Stimulated activated naive CD8-positive, alpha-beta T cell treated with anti-CD3 and anti-CD28 coated beads, Interleukin-15, amount 100 ng/mL, for 72 hours (primary cell): ENCODE results near the gene CASZ1.

ENCODE experiments used
- ATAC-seq: fragments of 150-1000 bp; cut with Tn5 transposase; 2 replicates; pipeline ENCODE4 v1.10.0; 2021; ENCODE audit warnings: mild to moderate bottlenecking, moderate library complexity
- DNase-seq, 2 donors: peaks; one replicate each; pipeline ENCODE4 v3.0.0; 2021 to 2022
- H3K27ac Mint-ChIP-seq, 2 donors: one replicate each; pipeline ENCODE4 v1.8.0; 2022; ENCODE audit warnings: mild to moderate bottlenecking in 2 of 2, mixed read lengths in 2 of 2, moderate library complexity in 2 of 2
- H3K27me3 Mint-ChIP-seq: one replicate; pipeline ENCODE4 v1.8.0; 2022; ENCODE audit warnings: mixed read lengths
- H3K4me1 Mint-ChIP-seq: one replicate; pipeline ENCODE4 v1.8.0; 2022; ENCODE audit warnings: mild to moderate bottlenecking, mixed read lengths
- H3K4me3 Mint-ChIP-seq, 2 donors: one replicate each; pipeline ENCODE4 v1.8.0; 2022; ENCODE audit warnings: mild to moderate bottlenecking in 2 of 2, mixed read lengths in 2 of 2, moderate library complexity in 1 of 2
- H3K9me3 Mint-ChIP-seq, 2 donors: one replicate each; pipeline ENCODE4 v1.8.0; 2022; ENCODE audit warnings: mixed read lengths in 2 of 2

CASZ1 gene

DNA sequence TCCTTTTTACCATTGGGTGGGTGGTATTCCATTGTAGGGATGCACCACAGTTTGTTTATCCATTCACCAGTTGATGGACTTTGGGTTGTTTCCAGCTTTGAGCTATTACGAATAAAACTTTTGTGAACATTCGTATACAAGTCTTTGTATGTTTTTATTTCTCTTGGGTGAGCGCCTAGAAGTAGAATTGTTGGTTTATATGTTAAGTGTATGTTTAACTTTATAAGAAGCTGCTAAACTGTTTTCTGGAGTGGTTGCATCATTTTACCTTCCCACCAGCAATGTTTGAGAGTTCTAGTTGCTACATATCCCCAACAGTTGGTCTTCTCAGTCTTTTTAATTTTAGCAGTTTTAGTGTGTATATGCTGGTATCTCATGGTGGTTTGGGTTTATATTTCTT lies 189.2 kb downstream of the CASZ1 start:
- H3K27ac Mint-ChIP-seq: no peak overlapping the region
- H3K4me3 Mint-ChIP-seq: no peak overlapping the region
- H3K4me1 Mint-ChIP-seq: no peaks in the 10 kb centered on the region
- no peaks in the 10 kb centered on the region for H3K27me3 Mint-ChIP-seq
- no peaks in the 10 kb centered on the region for H3K9me3 Mint-ChIP-seq
- ATAC-seq (no peak), DNase-seq (no peak)

DNA sequence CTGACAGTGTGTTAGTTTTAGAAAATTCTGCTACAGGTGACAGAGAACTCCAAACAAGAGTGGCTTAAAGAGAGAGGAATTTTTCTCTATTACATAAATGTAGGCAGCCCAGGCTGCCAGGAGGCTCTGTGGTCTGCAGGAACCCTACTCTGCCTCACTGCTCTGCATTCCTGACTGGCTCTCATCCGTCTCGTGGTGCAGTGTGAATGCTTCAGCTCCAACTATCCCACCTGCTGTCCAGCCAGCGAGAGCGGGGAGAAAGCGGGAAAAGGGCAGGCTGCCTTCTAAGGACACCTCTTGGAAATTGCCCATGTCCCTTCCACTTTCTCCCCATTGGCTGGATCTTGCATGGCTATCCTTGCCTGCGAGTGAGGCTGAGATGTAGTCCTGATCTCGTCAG lies 190.4 kb downstream of the CASZ1 start:
- no peak overlapping the region for H3K27ac Mint-ChIP-seq
- no peaks in the 10 kb centered on the region for H3K4me1 Mint-ChIP-seq
- no peak overlapping the region for H3K4me3 Mint-ChIP-seq
- no peaks in the 10 kb centered on the region for H3K9me3 Mint-ChIP-seq
- H3K27me3 Mint-ChIP-seq: no peaks in the 10 kb centered on the region
- DNase-seq (no peak), ATAC-seq (no peak)

DNA sequence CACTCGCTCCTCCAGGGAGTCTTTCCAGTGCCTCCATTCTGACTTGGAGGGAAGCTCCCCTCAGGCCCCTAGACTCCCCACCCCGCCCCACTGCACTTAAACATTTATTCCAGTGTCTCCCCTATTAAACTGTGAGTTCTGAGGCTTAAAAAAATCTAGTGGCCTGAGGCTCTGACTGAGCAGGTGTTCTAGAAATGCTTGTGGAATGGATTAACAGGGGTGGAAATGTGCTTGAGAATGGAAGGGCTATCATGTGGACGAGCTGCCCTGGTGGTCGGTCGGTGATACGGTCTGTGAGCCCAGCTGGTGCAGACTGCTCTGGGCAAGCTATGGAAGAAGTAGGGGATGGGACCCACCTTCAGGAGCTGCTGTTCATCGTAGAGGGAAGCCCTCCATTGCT lies 191.5 kb downstream of the CASZ1 start:
- no peaks in the 10 kb centered on the region for H3K4me1 Mint-ChIP-seq
- no peak overlapping the region for H3K27ac Mint-ChIP-seq
- H3K27me3 Mint-ChIP-seq: no peaks in the 10 kb centered on the region
- H3K9me3 Mint-ChIP-seq: no peaks in the 10 kb centered on the region
- ATAC-seq: no peak
- no peak overlapping the region for H3K4me3 Mint-ChIP-seq
- no peak for DNase-seq

DNA sequence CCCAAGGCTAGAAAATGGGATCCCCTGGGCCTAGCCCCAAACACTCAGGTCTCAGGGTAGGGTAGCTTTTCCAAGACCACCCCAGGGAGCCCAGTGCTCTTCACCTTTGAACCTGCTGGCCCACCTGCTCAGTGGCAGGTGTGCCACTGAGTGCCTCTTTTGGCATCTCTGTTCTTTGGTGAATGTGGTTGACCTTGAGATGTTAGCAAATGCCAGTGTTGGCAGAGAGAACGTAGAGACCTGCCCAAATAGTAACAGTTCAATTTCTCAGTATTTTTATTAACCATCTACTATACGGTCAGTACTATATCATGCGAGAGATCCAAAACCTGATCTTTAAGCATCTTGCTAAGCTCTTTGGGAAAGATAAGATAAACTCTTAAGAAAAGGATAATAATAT lies 193.5 kb downstream of the CASZ1 start:
- H3K4me3 Mint-ChIP-seq: no peak overlapping the region
- H3K9me3 Mint-ChIP-seq: no peaks in the 10 kb centered on the region
- H3K4me1 Mint-ChIP-seq: no peaks in the 10 kb centered on the region
- ATAC-seq (no peak), DNase-seq (no peak)
- peak overlapping the region in 1 of 2 donors; percentile 42 for H3K27ac Mint-ChIP-seq
- H3K27me3 Mint-ChIP-seq: no peaks in the 10 kb centered on the region

DNA sequence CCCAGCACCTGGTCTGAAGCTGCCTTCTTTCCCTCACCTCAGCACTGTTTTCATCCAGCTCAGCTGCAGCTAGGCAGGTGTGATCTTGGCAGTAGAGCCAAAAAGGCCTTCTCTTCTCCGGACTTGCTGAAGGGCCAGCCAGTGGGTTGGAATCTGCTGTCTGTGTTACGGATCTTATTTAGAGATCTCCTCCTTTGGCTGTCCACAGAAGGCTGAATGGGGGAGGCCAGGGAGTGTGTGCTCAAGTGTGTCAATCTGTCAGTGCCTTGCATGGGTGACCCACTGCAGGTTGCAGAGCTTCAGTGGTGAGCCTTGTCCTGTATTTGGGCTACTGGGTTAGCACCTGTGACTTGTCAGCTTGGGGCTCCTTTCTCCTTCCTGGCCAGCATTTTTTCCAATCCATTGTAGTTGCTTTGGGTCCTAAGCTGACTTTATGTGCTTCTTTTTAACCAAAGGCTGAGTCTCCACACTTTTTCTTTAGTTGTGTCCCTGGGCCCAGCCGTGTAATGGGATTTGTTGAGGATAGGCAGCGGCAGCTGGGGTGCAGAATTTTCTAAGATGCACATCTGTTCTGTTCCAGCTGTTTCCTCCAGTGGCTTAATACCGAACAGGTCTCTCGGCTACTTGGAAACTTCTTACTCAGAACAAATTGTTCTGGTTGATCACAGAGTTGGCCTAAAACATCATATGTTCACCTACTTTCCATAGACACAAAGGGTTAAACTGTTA lies 194.9 kb downstream of the CASZ1 start:
- DNase-seq (no peak), ATAC-seq (no peak)
- Mint-ChIP-seq H3K4me3 (no peak overlapping the region), H3K27ac (no peak overlapping the region), H3K27me3 (no peaks in the 10 kb centered on the region), H3K9me3 (no peaks in the 10 kb centered on the region), H3K4me1 (no peaks in the 10 kb centered on the region)

DNA sequence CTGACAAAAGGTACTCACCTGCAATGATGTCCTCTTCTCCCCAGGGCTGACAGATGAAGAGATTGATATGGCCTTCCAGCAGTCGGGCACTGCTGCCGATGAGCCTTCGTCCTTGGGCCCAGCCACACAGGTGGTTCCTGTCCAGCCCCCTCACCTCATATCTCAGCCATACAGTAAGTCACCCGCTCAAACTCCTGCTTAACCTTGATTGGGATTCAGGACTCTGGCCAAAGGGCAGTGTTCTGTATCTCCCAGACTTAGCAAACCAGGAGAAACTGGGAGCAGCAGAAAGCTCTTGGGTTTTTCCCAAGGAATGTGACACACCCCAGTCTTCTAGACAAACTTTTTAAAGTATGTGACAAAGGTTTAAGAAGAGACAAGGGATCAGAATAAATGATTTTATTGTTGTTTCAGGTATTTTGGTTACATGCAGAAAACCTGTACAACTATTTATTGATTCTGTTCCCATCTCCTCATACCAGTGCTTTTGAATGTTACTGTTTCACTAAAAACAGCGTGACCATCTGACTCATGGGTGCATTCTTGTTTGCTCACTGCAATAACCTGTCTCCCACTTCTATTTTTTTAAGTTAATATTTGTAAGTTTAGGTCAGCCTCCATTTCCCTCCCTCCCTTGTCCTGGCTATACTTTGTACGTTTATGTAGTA lies 197.1 kb downstream of the CASZ1 start:
- DNase-seq (no peak), ATAC-seq (no peak)
- no peak overlapping the region for H3K4me3 Mint-ChIP-seq
- H3K27ac Mint-ChIP-seq: no peak overlapping the region
- no peaks in the 10 kb centered on the region for H3K27me3 Mint-ChIP-seq
- H3K9me3 Mint-ChIP-seq: no peaks in the 10 kb centered on the region
- no peaks in the 10 kb centered on the region for H3K4me1 Mint-ChIP-seq

DNA sequence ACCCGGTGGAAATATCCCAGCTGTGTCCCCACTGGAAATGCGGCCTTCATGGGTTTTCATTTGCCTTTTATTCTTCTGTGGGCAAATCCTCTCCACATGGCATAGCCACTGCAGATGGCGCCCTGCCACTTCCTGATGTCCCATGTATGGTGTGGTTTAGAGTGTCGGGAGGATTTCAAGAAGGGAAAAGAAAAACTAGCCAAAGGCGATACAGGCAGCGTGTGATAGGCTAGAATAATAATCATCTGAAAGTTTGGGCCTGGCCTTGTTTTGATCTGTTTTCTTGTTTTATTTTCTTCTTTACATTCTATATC lies 198.1 kb downstream of the CASZ1 start:
- H3K4me3 Mint-ChIP-seq: no peak overlapping the region
- H3K27ac Mint-ChIP-seq: no peak overlapping the region
- ATAC-seq (no peak), DNase-seq (no peak)
- H3K9me3 Mint-ChIP-seq: no peaks in the 10 kb centered on the region
- no peaks in the 10 kb centered on the region for H3K4me1 Mint-ChIP-seq
- no peaks in the 10 kb centered on the region for H3K27me3 Mint-ChIP-seq

DNA sequence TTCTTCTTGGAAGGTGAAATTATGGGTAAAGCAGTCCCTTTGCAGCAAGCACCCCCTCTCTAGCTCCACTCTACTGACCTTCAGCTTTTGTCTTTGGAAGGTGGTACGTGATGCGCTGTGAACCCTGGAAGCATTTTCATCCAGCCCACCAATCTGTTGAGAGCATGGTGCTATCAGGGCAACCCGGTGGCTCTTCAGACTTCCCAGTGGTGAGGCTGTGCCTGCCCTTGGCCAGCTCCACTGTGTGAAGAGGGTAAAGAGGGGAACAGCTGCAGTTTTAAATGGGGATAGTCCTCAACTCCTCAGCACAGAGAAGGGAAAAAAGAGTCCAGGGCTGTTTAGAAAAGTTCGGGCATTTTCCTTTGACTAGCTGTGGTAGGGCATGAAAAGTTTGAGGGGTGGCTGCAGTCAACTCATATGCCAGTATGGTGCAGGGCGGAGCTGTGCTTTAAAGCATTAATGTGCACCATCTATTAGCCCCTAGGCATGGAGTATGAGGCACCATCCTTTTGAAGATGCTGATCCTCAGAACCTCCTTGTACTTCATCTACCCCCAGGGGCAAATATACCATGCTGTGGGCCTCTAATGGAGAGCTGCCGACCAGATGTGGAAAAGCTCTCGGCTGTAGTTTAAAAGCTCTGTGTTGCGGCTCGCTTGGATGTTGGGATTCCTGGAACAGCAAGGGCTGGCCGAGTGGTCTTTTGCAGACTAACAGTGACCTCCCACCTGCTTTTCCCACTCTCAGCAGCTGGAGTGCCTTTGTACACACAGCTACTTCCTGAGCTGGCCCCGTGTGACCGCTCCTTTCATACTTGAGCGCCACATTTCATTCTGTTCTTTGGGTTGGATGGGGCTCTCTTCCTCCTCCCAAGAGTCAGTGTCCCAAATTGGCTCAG lies 198.7 kb downstream of the CASZ1 start:
- Mint-ChIP-seq H3K27me3 (no peaks in the 10 kb centered on the region), H3K4me1 (no peaks in the 10 kb centered on the region), H3K4me3 (no peak overlapping the region), H3K27ac (no peak overlapping the region), H3K9me3 (no peaks in the 10 kb centered on the region)
- DNase-seq (no peak), ATAC-seq (no peak)

DNA sequence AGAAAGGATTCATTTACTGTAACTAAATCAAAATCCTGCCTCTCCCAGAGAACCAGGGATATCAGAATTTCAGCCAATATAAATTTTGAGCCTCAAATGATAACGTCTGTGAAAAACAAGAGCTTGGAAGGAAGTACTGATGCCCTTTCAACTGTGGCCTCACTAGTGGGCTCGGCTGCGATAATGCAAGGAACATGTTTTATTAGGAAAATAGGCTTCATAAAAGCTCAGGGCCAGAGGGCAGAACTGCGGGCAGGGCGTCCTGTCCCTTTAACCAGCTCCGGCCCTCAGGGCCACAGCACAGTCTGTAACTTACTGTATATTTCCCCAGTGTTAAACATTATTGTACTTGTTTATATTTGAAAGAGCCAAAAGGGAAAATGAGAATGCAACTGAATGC lies 199.7 kb downstream of the CASZ1 start:
- DNase-seq (no peak), ATAC-seq (no peak)
- H3K9me3 Mint-ChIP-seq: no peaks in the 10 kb centered on the region
- H3K4me1 Mint-ChIP-seq: no peaks in the 10 kb centered on the region
- no peak overlapping the region for H3K27ac Mint-ChIP-seq
- H3K27me3 Mint-ChIP-seq: no peaks in the 10 kb centered on the region
- no peak overlapping the region for H3K4me3 Mint-ChIP-seq

DNA sequence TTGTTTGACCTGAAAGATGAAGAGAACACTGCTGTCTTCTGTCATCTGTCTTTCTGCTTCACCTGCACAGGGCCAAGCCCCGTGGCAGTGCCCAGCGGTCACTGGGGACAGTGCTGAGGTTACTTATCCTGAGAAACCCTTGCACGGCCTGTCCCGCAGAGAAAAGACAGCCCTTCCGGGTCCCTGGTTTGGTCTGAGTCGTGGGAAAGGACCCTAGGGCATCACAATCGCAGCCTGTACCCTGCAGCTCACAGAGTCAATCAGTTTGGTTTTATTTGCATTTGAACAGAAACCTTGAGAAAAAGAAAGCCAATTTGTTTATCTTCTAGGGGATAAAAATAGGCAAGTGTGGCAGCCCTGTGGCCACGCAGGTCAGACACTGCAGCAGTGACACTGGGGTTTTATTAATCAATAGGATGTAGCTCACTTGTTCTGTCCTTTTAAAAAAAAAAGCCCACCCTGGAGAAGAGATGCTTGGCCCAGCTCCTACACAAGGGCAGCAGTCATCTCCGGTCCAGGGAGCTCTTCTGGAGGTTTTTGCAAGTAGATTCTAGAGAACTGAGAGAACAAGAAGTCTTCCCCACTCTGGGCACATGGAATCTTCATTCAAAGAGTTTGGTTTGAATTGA lies 201.7 kb downstream of the CASZ1 start:
- DNase-seq (no peak), ATAC-seq (no peak)
- Mint-ChIP-seq H3K4me1 (no peaks in the 10 kb centered on the region), H3K27ac (no peak overlapping the region), H3K4me3 (no peak overlapping the region), H3K9me3 (no peaks in the 10 kb centered on the region), H3K27me3 (no peaks in the 10 kb centered on the region)

DNA sequence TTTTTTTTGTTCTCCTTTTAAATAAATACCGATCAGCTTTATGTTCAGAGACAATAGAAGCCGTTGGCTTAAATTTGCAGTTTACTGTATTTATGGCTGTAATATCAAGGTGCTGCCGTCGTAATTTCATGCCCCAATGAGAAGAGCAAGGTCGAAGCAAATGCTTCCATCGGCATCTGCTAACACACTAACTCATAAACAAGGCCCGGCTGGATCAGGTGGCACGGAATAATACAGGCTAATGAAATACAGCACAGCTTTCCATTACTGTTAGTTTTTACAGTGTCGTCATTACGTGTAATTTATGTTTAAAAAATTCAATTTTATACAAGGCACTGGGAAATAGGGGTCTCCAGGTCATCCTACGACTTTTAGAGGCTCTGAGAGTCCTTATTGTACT lies 202.7 kb downstream of the CASZ1 start:
- H3K4me3 Mint-ChIP-seq: no peak overlapping the region
- H3K4me1 Mint-ChIP-seq: no peaks in the 10 kb centered on the region
- H3K27me3 Mint-ChIP-seq: no peaks in the 10 kb centered on the region
- no peak overlapping the region for H3K27ac Mint-ChIP-seq
- ATAC-seq (no peak), DNase-seq (no peak)
- H3K9me3 Mint-ChIP-seq: no peaks in the 10 kb centered on the region

DNA sequence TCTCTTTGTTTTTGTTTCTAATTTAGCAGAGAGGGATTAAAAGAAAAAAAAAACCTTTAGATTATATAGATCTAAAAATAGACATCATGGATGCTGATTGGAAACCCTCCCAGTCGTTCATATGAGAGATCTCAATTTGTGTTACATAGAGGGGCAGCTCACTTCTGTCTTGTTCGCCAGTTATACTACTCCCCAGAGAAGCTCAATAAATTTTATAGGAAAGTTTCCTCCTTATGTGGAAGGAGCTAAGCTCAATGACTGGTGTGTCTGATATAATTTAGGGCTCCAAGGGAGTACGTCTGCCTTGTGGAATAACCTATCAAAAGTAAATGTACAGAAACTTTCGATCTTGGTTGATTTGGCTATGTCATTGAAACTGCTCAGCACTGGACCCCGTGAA lies 204.1 kb downstream of the CASZ1 start:
- H3K4me1 Mint-ChIP-seq: no peaks in the 10 kb centered on the region
- H3K27me3 Mint-ChIP-seq: no peaks in the 10 kb centered on the region
- H3K4me3 Mint-ChIP-seq: no peak overlapping the region
- H3K27ac Mint-ChIP-seq: peak overlapping the region in 1 of 2 donors; percentile 33
- DNase-seq (no peak), ATAC-seq (no peak)
- H3K9me3 Mint-ChIP-seq: no peaks in the 10 kb centered on the region

DNA sequence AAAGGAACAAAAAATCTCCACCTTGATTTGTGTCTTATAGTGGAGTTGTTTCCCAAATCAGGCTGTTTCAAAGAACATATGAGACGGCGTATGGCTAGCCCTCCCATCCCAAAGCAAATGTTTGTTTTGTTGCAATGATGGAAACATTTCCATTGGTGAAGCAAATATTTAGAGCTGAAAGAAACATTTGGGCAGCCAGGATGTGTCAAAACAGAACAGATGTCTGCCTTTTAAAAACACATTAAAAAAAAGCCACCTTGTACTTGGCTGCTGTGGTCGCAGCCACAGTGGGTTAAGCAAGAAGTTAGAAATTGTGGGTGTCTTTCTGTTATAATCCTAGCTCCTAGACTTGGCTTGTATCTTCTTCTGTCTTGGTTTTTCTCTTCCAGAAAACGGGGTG lies 205.4 kb downstream of the CASZ1 start:
- ATAC-seq: no peak
- Mint-ChIP-seq H3K4me3 (no peak overlapping the region), H3K4me1 (no peaks in the 10 kb centered on the region), H3K9me3 (no peaks in the 10 kb centered on the region), H3K27ac (no peak overlapping the region), H3K27me3 (no peaks in the 10 kb centered on the region)
- DNase-seq: no peak

DNA sequence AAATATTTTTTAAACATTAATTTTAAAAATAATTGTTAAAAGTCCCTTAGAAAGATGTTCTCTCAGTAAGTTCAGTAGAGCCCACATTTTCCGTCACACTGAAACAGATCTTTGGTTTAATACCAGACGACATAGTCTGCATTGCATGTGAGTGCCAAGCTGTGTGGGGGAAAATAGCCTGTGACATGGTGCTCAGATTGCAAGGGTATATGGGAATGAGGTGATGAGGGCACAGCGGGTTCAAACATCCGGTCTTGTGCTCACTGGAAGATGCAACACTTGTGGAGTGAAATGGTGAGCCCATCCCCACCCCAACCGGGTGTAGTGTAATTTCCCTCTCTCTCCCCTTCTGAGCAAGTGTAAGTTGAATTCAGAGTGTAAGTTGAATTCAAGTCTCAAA lies 207.4 kb downstream of the CASZ1 start:
- Mint-ChIP-seq H3K27ac (no peak overlapping the region), H3K9me3 (no peaks in the 10 kb centered on the region), H3K4me1 (no peaks in the 10 kb centered on the region), H3K27me3 (no peaks in the 10 kb centered on the region), H3K4me3 (no peak overlapping the region)
- ATAC-seq: no peak
- DNase-seq: no peak

DNA sequence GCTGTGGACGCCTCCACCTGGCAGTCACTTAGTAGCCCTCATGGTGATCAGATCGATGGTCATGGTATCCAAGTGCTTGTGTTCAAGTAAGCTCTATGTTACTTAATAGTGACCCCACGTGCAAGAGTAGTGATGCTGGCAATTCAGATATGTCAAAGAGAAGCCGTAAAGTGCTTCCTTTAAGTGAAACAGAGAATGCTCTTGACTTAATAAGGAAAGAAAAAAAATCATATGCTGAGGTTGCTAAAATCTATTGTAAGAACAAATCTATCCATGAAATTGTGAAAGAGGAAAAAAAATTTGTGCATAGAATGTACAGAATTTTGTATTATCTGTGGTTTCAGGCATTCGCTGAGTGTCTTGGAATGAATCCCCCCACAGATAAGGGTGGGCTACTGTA lies 207.8 kb downstream of the CASZ1 start:
- Mint-ChIP-seq H3K9me3 (no peaks in the 10 kb centered on the region), H3K4me3 (no peak overlapping the region), H3K27ac (no peak overlapping the region), H3K27me3 (no peaks in the 10 kb centered on the region), H3K4me1 (no peaks in the 10 kb centered on the region)
- ATAC-seq (no peak), DNase-seq (no peak)
